GM21423 (cell line): ENCODE measurements around the gene DENND5B.
"Not testable (repeated sequence)": the region's sequence is repeated elsewhere in the genome, so short reads cannot be mapped to it uniquely, and the experiment has no call there.

Source experiments
- ATAC-seq: cut with Tn5 transposase; IDR thresholded peaks from one replicate; pipeline ENCODE4 v1.9.1; 2021; ENCODE audit warnings: mild to moderate bottlenecking, moderate library complexity; ENCODE audit not compliant: unreplicated experiment

DENND5B gene

DNA sequence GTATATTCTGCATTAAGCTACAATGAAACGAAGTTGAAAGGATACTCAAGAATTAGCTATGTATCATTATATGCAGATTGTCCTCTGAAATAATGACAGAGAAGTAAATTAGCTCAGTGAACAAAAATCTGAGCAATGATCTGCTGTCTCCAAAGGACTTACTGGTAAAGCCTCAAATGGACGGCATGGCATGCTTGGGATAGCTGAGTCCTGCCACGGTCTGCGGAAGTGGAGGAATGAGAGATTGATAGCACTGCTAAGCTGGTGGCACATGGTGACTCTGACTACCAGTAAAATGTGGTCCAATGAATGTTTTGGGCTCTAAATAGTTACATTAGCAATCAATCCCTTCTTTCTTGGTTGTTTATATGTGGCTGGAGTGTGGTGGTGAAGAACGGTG lies 3.7 kb upstream of the DENND5B start:
- ATAC-seq: no peak

DNA sequence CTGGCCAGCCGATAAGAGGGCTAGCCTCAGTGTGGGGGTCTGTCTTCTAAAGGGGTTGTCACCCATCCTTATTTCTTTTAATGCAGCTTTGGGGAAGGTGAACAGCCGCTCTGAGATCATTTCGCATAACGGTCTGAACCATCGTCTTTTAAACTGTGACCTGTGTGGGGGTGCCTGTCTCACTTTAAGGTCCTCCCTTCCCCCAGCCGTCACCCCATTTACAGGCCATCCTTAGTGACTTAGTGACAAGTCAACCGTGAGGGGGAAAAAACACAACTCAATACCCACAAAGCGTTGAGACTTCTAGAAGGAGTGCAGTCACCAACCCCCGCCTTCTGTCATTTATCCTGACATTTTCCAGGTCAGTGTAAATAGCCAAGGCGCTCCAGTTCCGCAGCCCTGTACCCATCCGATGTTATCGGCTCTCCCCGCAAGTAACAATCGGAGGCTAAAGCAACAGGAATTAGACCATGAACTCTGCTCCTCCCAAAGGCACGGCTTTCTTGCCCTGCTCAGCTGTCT lies 505 bp upstream of the DENND5B start:
- peak; percentile 15 for ATAC-seq

DNA sequence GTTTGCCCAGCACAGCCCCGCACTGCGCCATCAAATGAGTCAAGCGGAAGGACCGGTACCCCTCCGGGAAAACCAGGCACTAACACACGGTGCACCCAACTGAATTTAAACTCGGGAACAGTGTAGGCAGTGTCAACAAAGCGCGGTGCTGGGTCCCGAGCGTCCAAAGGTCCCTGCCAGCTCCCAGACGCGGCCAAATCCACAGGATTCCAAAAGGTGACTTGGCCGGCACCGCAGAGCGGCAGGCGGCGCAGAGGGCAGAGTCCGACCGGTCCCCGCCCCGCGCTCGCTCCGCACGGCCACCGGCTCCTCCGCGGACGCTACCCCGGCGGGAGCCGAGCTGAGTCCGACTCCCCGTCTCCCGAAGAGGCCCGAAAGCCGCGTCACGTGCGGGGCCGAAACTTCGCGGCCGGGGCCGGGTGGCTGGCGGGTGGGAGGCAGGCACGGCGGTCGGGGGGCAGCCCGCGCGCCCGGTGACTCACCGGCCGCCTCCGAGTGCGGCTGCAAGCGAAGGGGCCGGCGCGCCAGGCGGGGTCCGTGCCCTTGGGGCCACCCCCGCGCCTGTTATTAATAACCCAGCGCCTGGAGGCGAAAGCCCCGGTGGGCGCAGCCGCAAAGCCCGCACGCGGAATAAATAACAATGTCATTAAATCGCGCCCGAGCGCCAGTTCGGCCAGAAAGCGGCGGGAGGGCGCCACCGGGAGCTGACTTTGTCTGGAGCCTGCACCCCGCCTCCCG lies 863 bp downstream of the DENND5B start:
- ATAC-seq: peak; percentile 34

DNA sequence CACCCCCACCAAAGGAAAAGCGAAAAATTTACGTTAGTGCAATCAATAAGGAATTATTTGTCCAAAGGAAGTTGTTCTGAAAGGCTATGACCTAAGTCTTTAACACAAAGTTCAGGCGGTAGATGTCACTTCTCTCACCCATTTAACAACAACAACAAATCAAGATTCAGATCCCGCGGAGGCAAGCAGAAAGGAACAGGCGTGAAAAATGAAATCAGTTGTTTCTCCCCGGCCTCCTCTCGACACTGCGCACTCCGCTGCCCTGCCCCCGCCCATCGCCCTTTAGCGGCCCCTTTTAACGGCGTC lies 1.4 kb downstream of the DENND5B start:
- no peak for ATAC-seq

DNA sequence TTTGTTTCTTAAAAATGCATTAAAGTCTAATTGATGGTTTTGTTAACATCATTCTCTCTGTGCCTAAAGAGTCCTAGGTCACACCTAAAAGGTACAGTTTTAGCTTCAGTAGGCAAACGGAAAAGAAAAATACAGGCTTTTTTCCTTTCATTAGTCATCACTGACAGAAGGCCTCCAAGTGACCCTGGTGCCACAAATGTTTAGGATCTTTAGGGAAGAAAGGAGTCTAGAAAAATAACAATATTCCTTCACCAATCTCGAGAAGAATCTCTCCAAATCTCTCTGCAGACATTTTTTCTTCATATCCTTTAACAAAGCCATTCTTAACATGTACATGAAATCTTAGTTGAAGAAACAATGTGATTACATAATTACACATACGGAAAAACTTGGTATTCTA lies 2.0 kb downstream of the DENND5B start:
- ATAC-seq: no peak

DNA sequence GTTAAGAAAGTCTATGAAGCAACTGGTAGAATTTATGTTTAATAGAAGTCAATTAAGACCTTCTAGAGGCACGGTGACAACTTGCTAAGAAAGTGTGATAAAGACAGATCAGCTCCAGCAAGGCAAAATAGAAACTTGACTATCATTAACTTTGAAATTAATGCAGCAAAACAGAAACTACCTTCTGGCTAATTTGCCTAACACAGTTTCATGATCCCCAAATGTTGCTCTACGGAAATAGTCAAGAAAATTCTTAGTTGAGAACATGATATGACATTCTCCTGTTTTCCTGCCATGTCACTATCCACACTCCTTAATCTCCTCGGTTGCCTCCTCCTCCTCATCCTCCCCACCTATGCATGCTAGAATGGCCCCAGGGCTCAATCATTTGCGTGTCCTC lies 4.2 kb downstream of the DENND5B start:
- peak; percentile 20 for ATAC-seq

DNA sequence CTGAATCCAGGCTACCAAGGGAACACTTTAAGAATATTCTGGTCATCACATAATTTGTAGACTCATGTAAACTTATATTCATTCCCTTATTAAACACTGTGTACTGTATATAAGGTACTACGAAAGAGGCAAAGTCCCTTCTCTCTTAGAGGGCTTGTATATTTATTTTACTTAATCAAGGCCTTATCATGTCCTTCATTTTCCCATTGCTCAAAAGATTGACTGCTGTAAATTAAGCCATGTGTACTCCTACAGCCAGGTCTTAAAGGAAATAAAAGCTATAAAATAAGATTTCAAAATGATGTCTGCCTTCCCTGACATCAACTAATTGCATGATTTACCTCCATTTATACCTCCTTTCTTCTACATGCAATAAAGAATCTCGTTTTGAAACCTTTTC lies 5.0 kb downstream of the DENND5B start:
- no peak for ATAC-seq

DNA sequence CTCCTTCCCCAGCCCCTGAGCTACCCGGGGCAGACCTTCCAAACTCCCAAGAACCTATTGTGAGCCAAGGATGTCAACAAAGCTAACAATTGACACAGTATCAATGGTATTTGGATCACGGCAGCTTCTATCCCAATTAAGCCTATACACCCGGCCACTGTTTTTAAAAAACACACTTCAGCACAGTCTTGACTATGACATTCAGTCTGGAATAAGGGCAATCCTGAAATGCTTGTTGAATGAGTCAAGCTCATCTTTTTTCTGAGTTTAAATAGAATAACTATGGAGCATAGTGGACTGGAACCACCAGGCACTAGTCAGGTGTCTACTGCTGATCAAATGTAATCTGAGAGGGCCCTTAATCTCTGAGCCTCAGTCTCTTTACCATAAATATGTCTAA lies 5.7 kb downstream of the DENND5B start:
- ATAC-seq: no peak

DNA sequence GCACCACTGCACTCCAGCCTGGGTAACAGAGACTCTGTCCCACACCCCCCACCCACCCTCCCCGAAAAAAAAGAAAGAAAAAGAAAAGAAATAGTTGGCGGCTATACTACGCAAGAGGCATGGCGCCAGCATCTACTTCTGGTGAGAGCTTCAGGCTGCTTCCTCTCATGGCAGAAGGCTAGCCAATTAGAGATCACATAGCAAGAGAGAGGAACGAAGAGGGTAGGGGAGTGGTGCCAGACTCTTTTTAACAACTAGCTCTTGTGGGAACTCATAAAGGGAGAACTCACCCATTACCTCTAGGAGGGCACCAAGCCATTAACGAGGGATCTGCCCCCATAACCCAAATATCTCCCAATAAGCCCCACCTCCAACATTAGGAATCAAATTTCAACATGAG lies 6.2 kb downstream of the DENND5B start:
- no peak for ATAC-seq

DNA sequence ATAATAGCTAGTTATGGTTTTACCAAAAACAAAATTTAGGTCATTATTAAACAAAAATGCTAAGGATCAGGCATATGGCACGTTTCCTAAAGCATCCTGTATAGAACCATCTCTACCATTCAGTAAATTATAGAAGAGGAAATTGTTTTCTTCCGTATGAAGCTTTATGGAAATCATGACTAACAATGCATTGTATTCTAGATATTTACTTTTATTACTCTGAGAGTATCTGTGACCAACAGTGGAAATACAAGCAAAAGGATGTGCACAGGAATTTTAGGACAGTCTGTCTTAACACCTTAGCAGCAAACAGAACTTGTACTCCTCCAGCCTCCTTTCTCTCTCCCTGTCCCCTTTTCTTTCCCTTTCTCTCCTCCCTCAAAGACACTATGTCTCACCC lies 7.1 kb downstream of the DENND5B start:
- ATAC-seq: no peak

DNA sequence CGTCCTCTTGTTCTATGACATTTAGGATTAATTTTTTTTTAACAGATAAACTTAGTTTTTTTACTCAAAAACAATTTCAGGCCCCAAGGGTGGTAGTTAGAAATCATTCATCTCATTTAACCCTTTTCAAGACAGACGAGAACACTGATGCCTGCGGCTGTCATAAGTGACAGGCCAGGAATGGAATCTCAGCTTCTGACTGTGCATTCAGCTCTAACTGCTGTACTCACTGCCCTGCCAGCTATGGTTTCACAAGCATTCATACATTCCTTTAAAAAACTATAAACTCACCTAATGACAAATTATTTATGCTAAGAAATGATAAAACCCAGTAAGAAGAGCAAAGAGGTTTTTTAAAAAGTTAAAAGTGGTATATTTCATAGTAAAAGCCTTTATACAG lies 8.8 kb downstream of the DENND5B start:
- no peak for ATAC-seq

DNA sequence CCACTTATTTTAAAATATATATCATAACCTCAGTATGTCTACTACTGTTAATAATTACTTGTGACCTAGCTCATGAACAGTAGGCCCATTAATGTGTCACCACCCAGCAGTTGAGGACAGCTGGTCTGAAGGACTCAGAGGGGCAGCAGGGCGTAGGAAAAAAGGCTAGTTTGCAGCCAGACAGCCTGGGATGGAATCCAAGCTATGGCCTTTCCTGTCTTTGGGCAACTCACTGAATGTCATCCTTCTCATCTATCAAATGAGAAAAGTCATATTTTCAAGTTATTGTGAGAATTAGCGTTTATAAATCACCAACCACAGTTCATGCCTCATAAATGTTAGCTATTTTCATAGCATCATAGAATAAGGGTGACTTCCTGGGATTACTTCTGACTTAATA lies 12.3 kb downstream of the DENND5B start:
- peak; percentile 74 for ATAC-seq

DNA sequence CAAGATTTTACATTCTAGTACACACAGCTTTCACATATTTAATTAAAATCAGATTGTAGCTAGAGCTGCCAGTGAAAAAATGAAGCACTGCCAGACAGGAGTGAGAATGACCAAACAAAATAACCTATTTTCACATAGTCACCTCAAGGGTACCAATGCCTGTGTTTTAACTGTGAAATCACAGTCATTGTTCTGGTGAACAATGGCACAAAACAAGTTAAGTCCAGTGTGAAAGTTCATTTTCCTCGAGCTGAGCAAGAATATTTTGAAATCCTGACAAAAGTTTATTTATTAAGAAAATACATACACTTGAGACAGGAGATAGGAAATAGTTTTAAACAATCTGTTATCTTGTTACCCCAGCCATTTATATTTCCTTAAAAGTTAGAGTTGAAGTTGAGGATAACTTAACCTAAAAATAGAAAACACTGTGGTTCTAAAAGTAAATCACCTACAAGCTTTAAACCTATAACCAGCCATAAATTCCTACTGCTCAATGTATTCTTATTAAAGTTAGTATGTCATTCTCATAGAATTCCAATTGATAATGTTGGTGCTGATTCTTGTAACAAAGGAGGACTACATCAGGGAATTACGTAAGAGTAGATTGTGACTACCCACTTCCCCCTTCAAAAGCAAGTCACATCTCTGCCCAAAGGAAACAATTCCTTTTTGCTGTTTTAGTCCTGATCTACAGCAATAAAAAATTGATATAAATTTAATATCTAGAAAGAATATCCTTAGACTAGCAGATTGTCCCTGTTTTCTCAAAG lies 15.9 kb downstream of the DENND5B start:
- no peak for ATAC-seq

DNA sequence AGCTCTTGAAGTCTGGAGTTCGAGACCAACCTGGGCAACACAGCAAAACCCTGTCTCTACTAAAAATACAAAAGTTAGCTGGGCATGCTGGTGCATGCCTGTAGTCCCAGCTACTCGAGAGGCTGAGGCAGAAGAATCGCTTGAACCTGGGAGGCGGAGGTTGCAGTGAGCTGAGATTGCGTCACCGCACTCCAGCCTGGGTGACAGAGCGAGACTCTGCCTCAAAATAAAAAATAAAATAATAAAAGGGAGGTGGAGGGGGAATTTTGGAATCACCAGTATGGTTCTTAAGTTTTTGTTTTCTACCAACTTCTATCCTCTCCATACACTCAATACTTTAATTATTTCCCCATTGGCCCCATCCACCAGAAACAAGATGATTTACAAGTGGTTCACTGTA lies 16.6 kb downstream of the DENND5B start:
- not testable (repeated sequence) for ATAC-seq

DNA sequence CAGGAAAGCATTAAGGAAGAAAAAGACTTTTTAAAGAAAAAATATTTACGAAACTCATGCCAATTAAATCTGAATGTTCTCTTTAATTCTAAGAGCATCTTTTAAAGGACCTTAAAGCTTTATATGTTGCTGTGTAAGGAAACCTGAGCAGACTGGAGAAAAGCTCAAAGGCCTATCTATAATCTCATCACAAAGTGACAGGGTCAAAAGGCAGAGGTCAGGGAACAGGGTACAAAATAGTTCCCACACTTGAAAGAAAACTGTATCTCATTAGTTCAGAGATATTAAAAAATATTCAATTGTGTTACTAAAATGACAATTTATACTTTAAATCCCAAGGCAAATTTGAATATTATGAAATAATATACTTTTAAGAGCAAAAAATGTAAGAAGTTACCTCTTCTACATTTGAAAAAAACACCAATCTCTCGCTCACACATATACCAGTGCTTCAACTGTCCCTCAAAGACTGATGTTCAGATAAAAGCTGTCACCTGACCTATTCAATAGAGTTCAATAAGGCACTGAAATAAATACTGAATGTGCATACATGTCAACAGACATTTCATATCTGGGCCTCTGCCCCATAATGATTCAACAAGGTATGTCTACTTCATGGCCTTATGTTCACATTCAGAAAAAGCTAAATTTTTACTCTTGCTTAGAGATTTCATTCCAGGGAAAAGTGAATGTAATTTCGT lies 17.9 kb downstream of the DENND5B start:
- ATAC-seq: no peak

DNA sequence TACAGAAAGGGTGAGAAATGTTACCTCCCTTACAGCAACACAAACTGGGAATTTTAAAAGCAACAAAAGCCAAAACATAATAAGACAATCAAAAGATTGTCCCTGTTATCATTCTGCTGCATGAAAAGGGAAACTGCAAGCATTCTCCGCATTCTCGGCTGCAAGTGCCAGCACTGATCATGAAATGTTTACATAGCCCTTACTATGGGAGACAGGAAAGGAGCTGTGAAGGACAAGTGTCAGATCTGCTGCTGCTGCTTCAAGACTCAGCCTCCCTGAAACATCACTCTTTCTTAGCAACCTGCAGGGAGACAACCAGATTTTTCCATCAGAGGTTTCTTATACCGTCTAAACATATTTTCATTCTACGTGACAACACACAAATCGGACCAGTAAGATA lies 20.1 kb downstream of the DENND5B start:
- ATAC-seq: no peak

DNA sequence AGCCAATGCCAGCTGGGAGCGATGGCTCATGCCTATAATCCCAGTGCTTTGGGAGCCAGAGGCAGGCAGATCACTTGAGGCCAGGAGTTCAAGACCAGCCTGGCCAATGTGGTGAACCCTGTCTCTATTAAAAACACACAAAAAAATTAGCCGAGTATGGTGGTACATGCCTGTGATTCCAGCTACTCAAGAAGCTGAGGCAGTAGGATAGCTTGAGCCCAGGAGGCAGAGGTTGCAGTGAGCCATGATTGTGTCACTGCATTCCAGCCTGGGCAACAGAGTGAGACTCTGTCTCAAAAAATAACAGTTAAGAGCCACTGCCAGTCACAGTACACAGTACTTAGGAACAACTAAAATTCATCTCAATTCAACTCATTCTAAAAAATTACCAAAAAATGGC lies 21.4 kb downstream of the DENND5B start:
- ATAC-seq: not testable (repeated sequence)

DNA sequence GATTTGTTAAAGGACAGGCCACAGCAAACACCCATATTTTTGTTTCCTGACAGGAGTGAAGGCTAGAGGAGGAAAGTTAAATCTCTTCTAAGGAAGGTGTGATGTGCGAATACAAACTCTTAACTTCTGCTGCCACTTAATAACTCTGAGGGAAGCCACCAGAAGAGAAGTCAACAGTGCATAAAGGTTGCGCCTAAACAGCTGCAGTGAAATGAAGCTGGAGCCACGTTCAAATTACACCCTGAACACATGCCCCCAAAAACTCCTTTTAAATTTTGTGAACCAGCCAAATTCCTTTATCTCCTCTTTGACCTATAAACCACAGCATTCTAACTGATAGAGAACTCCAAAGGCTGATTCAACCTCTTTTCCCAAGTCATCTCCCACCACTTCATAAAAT lies 22.4 kb downstream of the DENND5B start:
- ATAC-seq: no peak

DNA sequence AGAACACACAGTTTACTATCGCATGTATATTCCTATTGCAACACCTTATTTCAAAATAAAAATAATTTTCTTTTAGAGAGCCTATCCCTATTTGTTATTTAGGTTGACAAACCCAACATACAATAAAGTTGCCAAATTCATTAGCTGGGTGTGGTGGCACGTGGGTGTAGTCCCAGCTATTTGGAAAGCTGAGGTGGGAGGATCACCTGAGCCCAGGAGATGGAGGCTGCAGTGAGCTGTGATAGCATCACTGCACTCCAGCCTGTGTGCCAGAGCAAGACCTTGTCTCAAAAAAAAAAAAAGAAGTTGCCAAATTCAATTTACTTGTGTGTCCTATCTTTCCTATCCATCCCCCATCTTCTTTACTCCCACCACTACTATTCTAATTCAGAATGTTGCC lies 23.9 kb downstream of the DENND5B start:
- no peak for ATAC-seq

DNA sequence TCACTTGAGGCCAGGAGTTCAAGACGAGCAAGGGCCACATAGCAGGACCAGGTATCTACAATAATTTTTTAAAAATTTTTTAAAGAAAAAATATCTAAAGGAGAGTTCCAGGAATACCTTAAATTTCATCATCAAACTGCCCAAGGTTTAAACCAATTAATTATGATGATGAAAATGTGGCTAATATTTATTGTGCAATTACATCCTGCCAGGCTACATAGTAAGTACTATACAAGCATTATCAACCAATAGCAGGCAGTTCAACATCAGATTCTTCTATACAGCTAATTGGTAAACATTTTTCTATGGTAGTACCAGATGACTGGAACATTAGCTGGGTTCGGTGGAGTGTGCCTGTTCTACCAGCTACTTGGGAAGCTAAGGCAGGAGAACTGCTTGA lies 24.4 kb downstream of the DENND5B start:
- no peak for ATAC-seq

DNA sequence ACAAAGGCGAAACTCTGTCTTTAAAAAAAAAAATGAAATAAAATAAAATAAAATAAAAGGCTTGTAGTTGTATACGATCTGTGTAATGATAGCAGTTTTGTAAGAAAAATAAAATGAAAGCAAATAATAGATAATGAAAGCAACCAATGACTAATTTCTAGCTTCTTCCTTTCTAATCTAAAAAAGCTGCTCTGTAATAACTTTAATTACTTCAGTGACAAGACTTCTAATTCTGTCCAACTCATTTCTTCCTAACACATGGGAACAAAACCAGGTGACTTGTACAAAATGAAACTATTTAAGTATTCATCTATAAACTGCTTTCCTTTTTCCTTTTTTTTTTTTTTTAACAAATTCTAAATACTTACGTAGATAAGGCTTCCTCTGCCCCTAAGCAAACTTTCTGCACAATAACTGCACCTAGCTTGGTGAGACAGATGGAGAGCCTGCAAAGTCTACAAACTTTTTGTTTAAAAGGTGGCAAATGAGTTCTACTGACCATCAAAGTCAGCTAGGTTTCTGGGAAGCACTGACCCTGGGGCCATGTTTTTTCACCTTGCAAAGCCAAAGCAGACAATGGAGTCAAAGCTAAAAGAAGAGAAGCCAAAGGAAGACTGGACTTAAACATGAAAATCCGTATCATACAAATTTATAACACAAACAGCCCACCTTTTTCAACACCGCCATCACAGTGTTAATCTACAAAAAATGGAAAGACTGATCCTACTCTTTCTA lies 28.2 kb downstream of the DENND5B start:
- no peak for ATAC-seq
